Mammary epithelial cell (primary cell): Measurements from ENCODE around the gene ICE1.

Source experiments
- CTCF ChIP-seq, 2 donors: IDR thresholded peaks in 1 of 2; conservative IDR thresholded peaks in 1 of 2; 2 replicates each; pipeline ENCODE4 v1.5.1; 2011 to 2012; ENCODE audit warnings: inconsistent platforms in 2 of 2, low read length in 2 of 2, mild to moderate bottlenecking in 2 of 2, control low read depth in 1 of 2, low read depth in 1 of 2; ENCODE audit not compliant: insufficient read depth in 1 of 2; ENCODE audit errors: extremely low read depth in 1 of 2
- EZH2 ChIP-seq: IDR thresholded peaks from 2 replicates; pipeline ENCODE4 v1.6.1; 2012; ENCODE audit warnings: low read length, inconsistent platforms, borderline replicate concordance

DNA sequence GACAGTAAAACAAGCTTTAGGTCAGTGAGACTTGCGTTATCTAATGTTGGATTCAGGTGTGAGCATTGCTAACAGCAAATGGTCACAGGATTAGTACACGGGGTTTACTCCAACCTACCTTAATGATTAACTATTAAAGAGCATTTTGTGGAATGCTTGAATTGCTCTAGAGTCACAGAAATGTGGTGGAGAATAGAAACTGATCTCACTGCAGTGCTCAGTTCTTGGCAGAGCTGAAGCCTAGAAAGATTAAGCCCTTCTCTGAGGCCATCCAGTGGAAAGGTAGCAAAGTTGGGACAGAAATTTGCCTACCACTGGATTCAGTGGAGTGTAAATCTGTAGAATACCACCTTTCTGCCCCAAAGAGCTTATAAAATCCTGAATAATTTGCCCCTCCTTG is 60.9 kb downstream of the ICE1 start:
- TF ChIP-seq CTCF (conservative IDR thresholded peaks at IDR 0.05 in 1 of 2, IDR thresholded peaks at IDR 0.05 in 1 of 2; ENCODE audit: extremely low read depth in 1 of 2, insufficient read depth in 1 of 2, low read depth in 1 of 2, low read length in 2 of 2): no peak
- no peak for TF ChIP-seq EZH2
